Peyer's patch (tissue), 4 donors: ENCODE measurements around the gene PPFIBP2.

Source experiments
- POLR2A ChIP-seq, 2 donors: fragments of 450-650 bp; IDR thresholded peaks; one replicate each; pipeline ENCODE4 v1.5.1; 2017; ENCODE audit warnings: antibody characterized with exemption in 2 of 2, mild to moderate bottlenecking in 2 of 2, moderate library complexity in 2 of 2
- TF ChIP-seq, protein P1 (sequence below), 6 experiments: fragments of 450-650 bp in 4 of 6; fragments of 200-600 bp in 2 of 6; sonication (generic) in 1 of 6; IDR thresholded peaks; one replicate each; pipeline ENCODE4 v1.5.1; 2017 to 2019; ENCODE audit warnings: antibody characterized with exemption in 6 of 6, mild to moderate bottlenecking in 3 of 6, moderate library complexity in 1 of 6

DNA sequence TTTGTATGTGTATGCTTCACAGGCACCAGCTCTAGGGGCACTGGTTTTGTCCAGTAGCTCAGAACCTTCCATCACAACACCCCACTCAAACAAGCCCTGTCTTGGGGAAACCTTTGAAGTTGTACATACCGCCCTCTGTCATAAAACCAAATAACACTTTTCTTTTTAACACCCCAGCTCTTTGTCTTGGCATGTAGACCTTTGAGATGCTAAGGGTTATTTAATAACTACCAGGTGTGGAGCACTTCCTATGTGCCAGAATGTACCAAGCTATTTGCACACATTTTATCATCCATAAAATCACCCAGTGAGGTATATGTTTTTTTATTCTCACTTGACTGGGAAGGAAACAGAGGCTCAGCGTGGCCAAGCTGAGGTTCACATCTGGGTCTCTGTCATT lies 108.9 kb downstream of the PPFIBP2 start:
- TF ChIP-seq, protein P1, sequence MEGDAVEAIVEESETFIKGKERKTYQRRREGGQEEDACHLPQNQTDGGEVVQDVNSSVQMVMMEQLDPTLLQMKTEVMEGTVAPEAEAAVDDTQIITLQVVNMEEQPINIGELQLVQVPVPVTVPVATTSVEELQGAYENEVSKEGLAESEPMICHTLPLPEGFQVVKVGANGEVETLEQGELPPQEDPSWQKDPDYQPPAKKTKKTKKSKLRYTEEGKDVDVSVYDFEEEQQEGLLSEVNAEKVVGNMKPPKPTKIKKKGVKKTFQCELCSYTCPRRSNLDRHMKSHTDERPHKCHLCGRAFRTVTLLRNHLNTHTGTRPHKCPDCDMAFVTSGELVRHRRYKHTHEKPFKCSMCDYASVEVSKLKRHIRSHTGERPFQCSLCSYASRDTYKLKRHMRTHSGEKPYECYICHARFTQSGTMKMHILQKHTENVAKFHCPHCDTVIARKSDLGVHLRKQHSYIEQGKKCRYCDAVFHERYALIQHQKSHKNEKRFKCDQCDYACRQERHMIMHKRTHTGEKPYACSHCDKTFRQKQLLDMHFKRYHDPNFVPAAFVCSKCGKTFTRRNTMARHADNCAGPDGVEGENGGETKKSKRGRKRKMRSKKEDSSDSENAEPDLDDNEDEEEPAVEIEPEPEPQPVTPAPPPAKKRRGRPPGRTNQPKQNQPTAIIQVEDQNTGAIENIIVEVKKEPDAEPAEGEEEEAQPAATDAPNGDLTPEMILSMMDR (IDR thresholded peaks at IDR 0.05) = no peak
- no peak for TF ChIP-seq POLR2A (IDR thresholded peaks at IDR 0.05)
